Osteocyte (in vitro differentiated cells): ENCODE measurements around the gene HIRA. TPM values are rescaled to one million over a fixed set of nuclear protein-coding genes. Genes with fewer than 3 reads are reported as not detected.

ENCODE experiments used
- DNase-seq: peaks from one replicate; pipeline ENCODE4 v3.0.0; 2021; ENCODE audit warnings: mixed read lengths; ENCODE audit not compliant: unreplicated experiment; ENCODE audit errors: extremely low spot score
- H3K27ac Mint-ChIP-seq: one replicate; pipeline ENCODE4 v1.8.0; 2021; ENCODE audit warnings: mild to moderate bottlenecking, mixed read lengths; ENCODE audit not compliant: unreplicated experiment
- H3K27me3 Mint-ChIP-seq: one replicate; pipeline ENCODE4 v1.8.0; 2021; ENCODE audit warnings: mixed read lengths; ENCODE audit not compliant: unreplicated experiment
- H3K36me3 Mint-ChIP-seq: one replicate; pipeline ENCODE4 v1.8.0; 2021; ENCODE audit warnings: mixed read lengths; ENCODE audit not compliant: unreplicated experiment
- H3K4me1 Mint-ChIP-seq: one replicate; pipeline ENCODE4 v1.8.0; 2021; ENCODE audit warnings: mixed read lengths; ENCODE audit not compliant: unreplicated experiment
- H3K4me3 Mint-ChIP-seq: one replicate; pipeline ENCODE4 v1.8.0; 2021; ENCODE audit warnings: mild to moderate bottlenecking, moderate library complexity, mixed read lengths; ENCODE audit not compliant: unreplicated experiment
- H3K9me3 Mint-ChIP-seq: one replicate; pipeline ENCODE4 v1.8.0; 2021; ENCODE audit warnings: mixed read lengths; ENCODE audit not compliant: unreplicated experiment
- total RNA-seq: library from RNA; stranded (reverse); gene quantifications from 2 replicates; pipeline ENCODE4 v1.2.1, GENCODE V29; 2021
- TF ChIP-seq, protein P1 (sequence below): fragments of 200-600 bp; sonication (generic); IDR thresholded peaks from 2 replicates; pipeline ENCODE4 v1.5.0; 2021; ENCODE audit warnings: antibody characterized with exemption, mild to moderate bottlenecking, moderate library complexity

The HIRA gene
- total RNA-seq, 1 donor from 2014 or later = 33.2 TPM

DNA sequence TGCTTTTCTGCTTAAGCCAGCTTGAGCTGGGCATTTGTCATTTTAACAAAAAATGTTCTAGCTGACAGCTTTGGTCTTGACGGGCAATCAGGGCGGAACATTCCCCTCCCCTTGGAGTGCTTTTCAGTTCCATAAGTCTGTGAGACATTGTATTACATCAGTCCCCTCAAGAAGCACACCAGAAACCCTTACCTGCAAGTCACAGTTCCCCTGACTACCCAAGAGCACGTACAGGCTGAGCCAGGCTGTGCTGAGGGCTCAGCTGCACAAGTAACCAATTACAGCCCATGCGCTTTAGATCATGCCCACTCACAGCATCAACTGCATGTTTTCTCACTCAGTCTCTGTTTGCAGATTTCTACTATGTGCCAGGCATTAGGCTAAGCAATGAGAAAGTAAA lies 19.1 kb downstream of the HIRA start:
- no peaks in the 10 kb centered on the region for H3K27me3 Mint-ChIP-seq
- H3K4me1 Mint-ChIP-seq = peaks cover 1% of the 10 kb centered on the region
- TF ChIP-seq, protein P1, sequence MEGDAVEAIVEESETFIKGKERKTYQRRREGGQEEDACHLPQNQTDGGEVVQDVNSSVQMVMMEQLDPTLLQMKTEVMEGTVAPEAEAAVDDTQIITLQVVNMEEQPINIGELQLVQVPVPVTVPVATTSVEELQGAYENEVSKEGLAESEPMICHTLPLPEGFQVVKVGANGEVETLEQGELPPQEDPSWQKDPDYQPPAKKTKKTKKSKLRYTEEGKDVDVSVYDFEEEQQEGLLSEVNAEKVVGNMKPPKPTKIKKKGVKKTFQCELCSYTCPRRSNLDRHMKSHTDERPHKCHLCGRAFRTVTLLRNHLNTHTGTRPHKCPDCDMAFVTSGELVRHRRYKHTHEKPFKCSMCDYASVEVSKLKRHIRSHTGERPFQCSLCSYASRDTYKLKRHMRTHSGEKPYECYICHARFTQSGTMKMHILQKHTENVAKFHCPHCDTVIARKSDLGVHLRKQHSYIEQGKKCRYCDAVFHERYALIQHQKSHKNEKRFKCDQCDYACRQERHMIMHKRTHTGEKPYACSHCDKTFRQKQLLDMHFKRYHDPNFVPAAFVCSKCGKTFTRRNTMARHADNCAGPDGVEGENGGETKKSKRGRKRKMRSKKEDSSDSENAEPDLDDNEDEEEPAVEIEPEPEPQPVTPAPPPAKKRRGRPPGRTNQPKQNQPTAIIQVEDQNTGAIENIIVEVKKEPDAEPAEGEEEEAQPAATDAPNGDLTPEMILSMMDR = no peak
- H3K27ac Mint-ChIP-seq = no peak overlapping the region
- peaks cover 20% of the 10 kb centered on the region for H3K36me3 Mint-ChIP-seq
- H3K9me3 Mint-ChIP-seq = no peaks in the 10 kb centered on the region
- H3K4me3 Mint-ChIP-seq = no peak overlapping the region
- no peak for DNase-seq

DNA sequence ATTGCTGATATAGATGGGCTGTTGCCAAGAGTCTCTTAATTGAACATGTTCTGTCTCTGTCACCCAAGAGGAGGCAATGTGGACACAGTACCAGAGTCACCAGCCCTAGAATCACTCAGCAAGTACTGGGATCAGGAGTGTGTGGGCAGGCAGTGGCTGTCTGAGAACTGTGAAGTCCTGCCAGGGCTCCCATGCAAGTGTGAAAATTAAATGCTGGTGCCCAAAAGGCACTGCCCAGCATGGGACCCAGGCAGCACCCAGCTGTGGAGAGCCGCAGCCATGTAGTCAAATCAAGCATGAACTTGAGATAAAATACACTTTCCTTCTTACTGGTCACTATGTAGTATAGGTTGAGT lies 19.9 kb downstream of the HIRA start:
- Mint-ChIP-seq H3K36me3 (peaks cover 28% of the 10 kb centered on the region), H3K4me1 (peaks cover 1% of the 10 kb centered on the region), H3K9me3 (no peaks in the 10 kb centered on the region), H3K4me3 (no peak overlapping the region), H3K27ac (no peak overlapping the region), H3K27me3 (no peaks in the 10 kb centered on the region)
- TF ChIP-seq, protein P1 = no peak
- DNase-seq = no peak

DNA sequence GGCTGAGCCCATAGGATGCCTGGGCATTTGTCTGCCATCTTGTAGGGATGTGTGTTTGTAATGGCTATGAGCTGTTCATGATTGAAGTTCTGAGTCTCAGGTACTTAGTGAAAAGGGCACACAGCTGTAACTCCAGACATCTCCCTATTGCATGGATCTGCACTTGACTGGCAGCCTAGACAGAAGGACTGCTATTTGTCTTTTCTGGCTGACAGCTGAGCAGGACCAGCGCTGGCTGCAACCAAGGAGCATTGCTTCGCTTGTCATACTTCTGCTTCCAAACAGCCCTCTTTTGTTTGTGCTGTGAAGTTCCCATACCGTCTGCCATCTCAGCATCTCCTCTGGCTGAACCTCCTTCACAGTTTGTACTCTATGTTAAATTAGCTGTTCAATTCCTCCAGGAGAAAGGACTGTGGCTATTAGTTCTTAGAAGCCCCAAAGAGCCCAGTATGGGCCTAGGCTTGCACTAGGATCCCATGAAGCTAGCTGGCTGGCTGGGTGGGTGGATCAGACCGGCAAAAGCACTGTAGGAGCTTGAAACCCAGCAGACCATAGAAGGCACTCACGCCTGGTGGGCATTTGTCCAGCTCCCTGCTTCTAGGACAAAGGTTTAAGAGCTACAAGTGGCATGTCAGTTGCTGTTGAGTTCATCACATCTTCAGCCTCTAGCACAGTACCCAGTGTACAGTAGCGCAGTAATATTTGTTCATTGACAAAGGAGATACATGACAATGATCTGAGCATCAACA lies 20.4 kb downstream of the HIRA start:
- no peak overlapping the region for H3K27ac Mint-ChIP-seq
- H3K4me1 Mint-ChIP-seq = peaks cover 1% of the 10 kb centered on the region
- no peaks in the 10 kb centered on the region for H3K27me3 Mint-ChIP-seq
- peaks cover 32% of the 10 kb centered on the region for H3K36me3 Mint-ChIP-seq
- no peaks in the 10 kb centered on the region for H3K9me3 Mint-ChIP-seq
- no peak overlapping the region for H3K4me3 Mint-ChIP-seq
- DNase-seq = no peak
- TF ChIP-seq, protein P1 = no peak

DNA sequence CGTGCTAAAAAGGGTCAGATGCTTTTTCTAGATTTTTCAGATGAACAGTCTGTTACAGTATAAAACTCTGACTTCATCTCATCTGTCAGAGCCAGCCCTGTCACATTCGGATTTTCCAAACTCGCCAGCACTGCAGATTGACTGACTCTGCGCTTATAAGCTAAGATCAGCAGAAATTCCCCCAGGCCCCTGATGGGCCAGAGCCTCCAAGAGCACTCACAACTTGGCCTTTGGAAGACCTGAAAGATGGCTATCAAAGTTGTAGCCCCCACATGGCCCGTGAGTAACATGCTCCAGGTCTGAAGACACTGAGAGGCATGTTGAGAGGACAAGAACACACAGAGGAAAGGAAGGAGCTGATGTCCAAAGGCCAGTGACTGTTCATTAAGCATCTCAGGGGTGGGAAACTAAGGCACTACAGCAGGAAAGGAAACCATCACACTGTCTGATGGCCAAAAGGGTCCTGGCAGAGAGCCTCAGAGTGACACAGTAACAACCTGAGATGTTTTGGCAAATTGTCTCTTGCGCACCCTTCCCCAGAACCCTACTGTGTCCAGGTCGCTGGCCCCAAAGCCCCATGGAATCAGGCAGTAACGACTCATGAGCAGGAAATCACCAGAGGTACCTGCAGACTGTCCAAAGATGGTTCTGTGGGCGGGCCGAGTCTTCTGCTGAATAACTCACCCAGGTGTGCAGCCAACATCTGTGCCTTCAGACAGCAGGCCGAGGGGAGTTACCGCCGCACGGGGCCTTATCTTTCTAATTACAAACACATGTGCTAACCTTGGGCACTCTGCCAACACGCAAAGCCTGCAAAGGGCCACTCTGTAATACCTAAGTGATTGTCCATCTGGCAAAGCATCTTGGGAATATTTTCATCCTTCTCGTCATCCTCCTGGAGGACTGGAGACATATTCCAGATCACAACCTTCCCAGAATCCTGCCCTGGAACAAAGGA lies 23.6 kb downstream of the HIRA start:
- Mint-ChIP-seq H3K27me3 (no peaks in the 10 kb centered on the region), H3K4me1 (peaks cover 7% of the 10 kb centered on the region), H3K9me3 (no peaks in the 10 kb centered on the region), H3K36me3 (peaks cover 49% of the 10 kb centered on the region), H3K27ac (no peak overlapping the region), H3K4me3 (no peak overlapping the region)
- TF ChIP-seq, protein P1 = no peak
- DNase-seq = no peak

DNA sequence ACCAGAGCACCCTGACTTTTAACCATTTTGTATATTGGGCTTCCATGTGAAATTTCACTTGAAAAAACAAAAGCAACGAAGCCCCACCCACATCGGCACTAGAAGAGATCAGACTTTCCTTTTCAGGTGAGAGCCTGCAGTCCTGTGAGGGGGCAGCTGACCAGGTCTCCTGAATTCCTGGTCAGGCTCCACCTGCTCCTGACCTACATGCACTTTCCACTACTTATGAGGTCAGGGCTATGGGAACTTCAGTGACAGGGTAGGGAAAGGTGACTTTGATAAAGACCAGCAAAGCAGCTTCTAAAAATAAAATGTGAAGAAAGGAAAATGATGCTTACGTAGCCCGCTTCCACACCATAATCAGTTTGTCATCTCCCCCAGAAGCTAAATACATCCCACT lies 24.7 kb downstream of the HIRA start:
- no peak overlapping the region for H3K4me3 Mint-ChIP-seq
- H3K4me1 Mint-ChIP-seq = peaks cover 5% of the 10 kb centered on the region
- peaks cover 51% of the 10 kb centered on the region for H3K36me3 Mint-ChIP-seq
- H3K27ac Mint-ChIP-seq = no peak overlapping the region
- TF ChIP-seq, protein P1 = no peak
- no peaks in the 10 kb centered on the region for H3K9me3 Mint-ChIP-seq
- no peaks in the 10 kb centered on the region for H3K27me3 Mint-ChIP-seq
- DNase-seq = no peak
